Spleen (tissue), 11 donors: Measurements from ENCODE around the gene TMTC2. TPM values are rescaled to one million over a fixed set of nuclear protein-coding genes. Genes with fewer than 3 reads are reported as not detected.
A peak's percentile ranks its signal among the peaks of the same experiment; 100 is the strongest.

Source experiments
- DNase-seq: peaks from one replicate; pipeline ENCODE4 v3.0.0-alpha.2; 2020
- H3K27ac ChIP-seq, 8 donors: fragments of 200-600 bp; sonication (generic) in 7 of 8; 1 replicate in 4 of 8; 2 replicates in 4 of 8; pipeline versions ENCODE4 v1.5.0 to v1.8.0; 2016 to 2021; ENCODE audit warnings: inconsistent platforms in 4 of 8, mild to moderate bottlenecking in 4 of 8, moderate library complexity in 1 of 8
- H3K27me3 ChIP-seq, 7 donors: fragments of 200-600 bp; sonication (generic) in 6 of 7; replicated peaks in 1 of 7; 1 replicate in 4 of 7; 2 replicates in 3 of 7; pipeline versions ENCODE4 v1.5.0 to v1.8.0; 2016 to 2021; ENCODE audit warnings: inconsistent platforms in 3 of 7, mild to moderate bottlenecking in 1 of 7
- H3K36me3 ChIP-seq, 6 donors: fragments of 200-600 bp; sonication (generic) in 5 of 6; 1 replicate in 4 of 6; 2 replicates in 2 of 6; pipeline versions ENCODE4 v1.5.0 to v1.8.0; 2016 to 2021; ENCODE audit warnings: inconsistent platforms in 2 of 6
- H3K4me1 ChIP-seq, 6 donors: fragments of 200-600 bp; sonication (generic) in 5 of 6; 1 replicate in 3 of 6; 2 replicates in 3 of 6; pipeline versions ENCODE4 v1.5.0 to v1.8.0; 2016 to 2021; ENCODE audit warnings: inconsistent platforms in 3 of 6
- H3K4me3 ChIP-seq, 8 donors: fragments of 200-600 bp; sonication (generic) in 7 of 8; 1 replicate in 4 of 8; 2 replicates in 4 of 8; pipeline versions ENCODE4 v1.5.0 to v1.8.0; 2016 to 2021; ENCODE audit warnings: inconsistent platforms in 4 of 8, mild to moderate bottlenecking in 4 of 8, moderate library complexity in 2 of 8
- H3K9me3 ChIP-seq, 8 donors: fragments of 200-600 bp; sonication (generic) in 7 of 8; 1 replicate in 4 of 8; 2 replicates in 4 of 8; pipeline versions ENCODE4 v1.5.0 to v1.8.0; 2016 to 2021; ENCODE audit warnings: inconsistent platforms in 4 of 8
- POLR2A ChIP-seq, 3 donors: fragments of 450-650 bp; IDR thresholded peaks; one replicate each; pipeline ENCODE4 v1.5.1; 2017; ENCODE audit warnings: antibody characterized with exemption in 3 of 3, mild to moderate bottlenecking in 1 of 3
- POLR2AphosphoS5 ChIP-seq, 3 donors: sonication (generic); formaldehyde crosslinking; IDR thresholded peaks; one replicate each; pipeline ENCODE4 v1.5.1; 2017; ENCODE audit warnings: antibody characterized with exemption in 3 of 3
- WGBS, 5 donors: extraction: QIAGEN DNeasy Blood & Tissue Kit in 3 of 5; methylation state at CpG; one replicate each; pipeline versions ENCODE4 v1.1.5 to v1.1.7; 2013 to 2018; 5-methylcytosine and 5-hydroxymethylcytosine counted together
- intact Hi-C: fragments of 100-400 bp; cut with DNase I; formaldehyde crosslinking; loops from one replicate; pipeline ENCODE4 v1.15.0; 2023; ENCODE audit warnings: low total_unique reads
- polyA plus RNA-seq, 3 donors: library from polyadenylated mRNA; stranded (reverse); fragments of 200-250 nt; gene quantifications; one replicate each; pipeline ENCODE4 v1.2.1, GENCODE V29; 2013
- total RNA-seq, 7 donors: library from RNA; depleted of rRNA in 3 of 7; stranded (reverse); fragments of >200 nt in 3 of 7; fragmentation: NEBNext Ultra II Directional in 4 of 7; extraction: Animal tissue kit (Norgen Biotek cat#: 25700) in 4 of 7; gene quantifications; one replicate each; pipeline versions ENCODE4 v1.1.0 to v1.2.1, GENCODE V29; 2016 to 2021
- TF ChIP-seq, protein P1 (sequence below), 11 experiments: fragments of 200-600 bp in 7 of 11; fragments of 450-650 bp in 4 of 11; sonication (generic) in 4 of 11; IDR thresholded peaks in 8 of 11; conservative IDR thresholded peaks in 3 of 11; 1 replicate in 7 of 11; 2 replicates in 4 of 11; pipeline versions ENCODE4 v1.4.0 to v1.8.0; 2016 to 2021; ENCODE audit warnings: antibody characterized with exemption in 11 of 11, inconsistent platforms in 4 of 11, mild to moderate bottlenecking in 1 of 11
- donor health status: healthy with polysubstance abuse.
- donor health status: DM: no; HTN: no; CAD: no; lungs with moderate emphysema.
- donor health status: DM: no; HTN: no; CAD: no.
- donor health status: Bipolar disorder and iron deficiency.
- donor health status: healthy.
- donor health status: DM: no; HTN: no; CAD: no.
- donor health status: DM: yes; HTN: yes; CAD: no.

TMTC2 gene
- total and polyA plus RNA-seq, 10 donors: 0.74 to 8.5 (median 4.0) TPM

GRCh38 chr12:82961835-82962234 lies 275.1 kb downstream of the TMTC2 start:
- H3K27ac ChIP-seq: no peak overlapping the region
- no peak for TF ChIP-seq POLR2AphosphoS5 (IDR thresholded peaks at IDR 0.05)
- TF ChIP-seq POLR2A (IDR thresholded peaks at IDR 0.05): no peak
- TF ChIP-seq, protein P1, sequence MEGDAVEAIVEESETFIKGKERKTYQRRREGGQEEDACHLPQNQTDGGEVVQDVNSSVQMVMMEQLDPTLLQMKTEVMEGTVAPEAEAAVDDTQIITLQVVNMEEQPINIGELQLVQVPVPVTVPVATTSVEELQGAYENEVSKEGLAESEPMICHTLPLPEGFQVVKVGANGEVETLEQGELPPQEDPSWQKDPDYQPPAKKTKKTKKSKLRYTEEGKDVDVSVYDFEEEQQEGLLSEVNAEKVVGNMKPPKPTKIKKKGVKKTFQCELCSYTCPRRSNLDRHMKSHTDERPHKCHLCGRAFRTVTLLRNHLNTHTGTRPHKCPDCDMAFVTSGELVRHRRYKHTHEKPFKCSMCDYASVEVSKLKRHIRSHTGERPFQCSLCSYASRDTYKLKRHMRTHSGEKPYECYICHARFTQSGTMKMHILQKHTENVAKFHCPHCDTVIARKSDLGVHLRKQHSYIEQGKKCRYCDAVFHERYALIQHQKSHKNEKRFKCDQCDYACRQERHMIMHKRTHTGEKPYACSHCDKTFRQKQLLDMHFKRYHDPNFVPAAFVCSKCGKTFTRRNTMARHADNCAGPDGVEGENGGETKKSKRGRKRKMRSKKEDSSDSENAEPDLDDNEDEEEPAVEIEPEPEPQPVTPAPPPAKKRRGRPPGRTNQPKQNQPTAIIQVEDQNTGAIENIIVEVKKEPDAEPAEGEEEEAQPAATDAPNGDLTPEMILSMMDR (IDR thresholded peaks at IDR 0.05 in 8 of 11, conservative IDR thresholded peaks at IDR 0.05 in 3 of 11): no peak
- H3K4me3 ChIP-seq: no peak overlapping the region
- intact Hi-C loops: no loop called here
- 84 to 95% (median 88%) methylated on average over 2 of the region's 2 CpGs for WGBS, 5 donors
- peaks cover 0 to 7% (median 0%) of the 10 kb centered on the region in 6 donors for H3K4me1 ChIP-seq
- no peak for DNase-seq
- no peaks in the 10 kb centered on the region for H3K36me3 ChIP-seq
- H3K27me3 ChIP-seq: no peaks in the 10 kb centered on the region
- H3K9me3 ChIP-seq: no peaks in the 10 kb centered on the region

- H3K9me3 ChIP-seq: no peaks in the 10 kb centered on the region
- TF ChIP-seq POLR2A (IDR thresholded peaks at IDR 0.05): no peak
- TF ChIP-seq POLR2AphosphoS5 (IDR thresholded peaks at IDR 0.05): no peak
- TF ChIP-seq, protein P1 (IDR thresholded peaks at IDR 0.05 in 8 of 11, conservative IDR thresholded peaks at IDR 0.05 in 3 of 11): no peak
- H3K27ac ChIP-seq: no peak overlapping the region
- no peaks in the 10 kb centered on the region for H3K36me3 ChIP-seq
- DNase-seq: no peak
- H3K4me1 ChIP-seq: peaks cover 0 to 8% (median 0%) of the 10 kb centered on the region in 6 donors
- intact Hi-C loops: no loop called here
- no peaks in the 10 kb centered on the region for H3K27me3 ChIP-seq
- WGBS, 5 donors: 75 to 91% (median 86%) methylated on average over 3 of the region's 3 CpGs
- H3K4me3 ChIP-seq: no peak overlapping the region
These were observed 277.2 kb downstream of the TMTC2 start for GRCh38 chr12:82963956-82964355.

- 79 to 94% (median 88%) methylated on average over 3 of the region's 3 CpGs for WGBS, 5 donors
- DNase-seq: no peak
- intact Hi-C loops: no loop called here
- TF ChIP-seq, protein P1 (IDR thresholded peaks at IDR 0.05 in 8 of 11, conservative IDR thresholded peaks at IDR 0.05 in 3 of 11): no peak
- no peak for TF ChIP-seq POLR2AphosphoS5 (IDR thresholded peaks at IDR 0.05)
- TF ChIP-seq POLR2A (IDR thresholded peaks at IDR 0.05): no peak
- H3K4me3 ChIP-seq: no peak overlapping the region
- no peaks in the 10 kb centered on the region for H3K27me3 ChIP-seq
- peaks cover 0 to 8% (median 0%) of the 10 kb centered on the region in 6 donors for H3K4me1 ChIP-seq
- no peaks in the 10 kb centered on the region for H3K9me3 ChIP-seq
- no peak overlapping the region for H3K27ac ChIP-seq
- H3K36me3 ChIP-seq: no peaks in the 10 kb centered on the region
These were observed 277.7 kb downstream of the TMTC2 start for GRCh38 chr12:82964446-82964845.

- no peaks in the 10 kb centered on the region for H3K9me3 ChIP-seq
- peak overlapping the region in 3 of 8 donors; percentile 21 to 62 (median 59) for H3K27ac ChIP-seq
- no peaks in the 10 kb centered on the region for H3K27me3 ChIP-seq
- 24 to 46% (median 38%) methylated on average over 2 of the region's 2 CpGs for WGBS, 5 donors
- no peak overlapping the region for H3K4me3 ChIP-seq
- no peak for DNase-seq
- peaks cover 0 to 8% (median 0%) of the 10 kb centered on the region in 6 donors for H3K4me1 ChIP-seq
- TF ChIP-seq POLR2A (IDR thresholded peaks at IDR 0.05) (no peak), POLR2AphosphoS5 (IDR thresholded peaks at IDR 0.05) (no peak)
- TF ChIP-seq, protein P1 (IDR thresholded peaks at IDR 0.05 in 8 of 11, conservative IDR thresholded peaks at IDR 0.05 in 3 of 11): no peak
- H3K36me3 ChIP-seq: no peaks in the 10 kb centered on the region
- intact Hi-C loops: no loop called here
These were observed 279.4 kb downstream of the TMTC2 start for GRCh38 chr12:82966001-82966559.
